Erythroblast (primary cell): ENCODE results near the gene PDE2A.

Experiments
- DNase-seq, 2 experiments: peaks; one replicate each; lab custom pipeline; 2025; lab: John Stamatoyannopoulos, UW
- GATA1 ChIP-seq: IDR thresholded peaks from 2 replicates; pipeline ENCODE4 v1.6.1; 2011; ENCODE audit warnings: low read depth, mild to moderate bottlenecking, control low read depth, low read length, moderate library complexity
- POLR2A ChIP-seq: IDR thresholded peaks from 2 replicates; pipeline ENCODE4 v1.6.1; 2011; ENCODE audit warnings: mild to moderate bottlenecking, low read length

Gene PDE2A

GRCh38 chr11:72671152-72672099, 2.8 kb downstream of the PDE2A start:
- no peak for DNase-seq
- no peak for TF ChIP-seq POLR2A
- no peak for TF ChIP-seq GATA1

GRCh38 chr11:72670041-72670440, 4.2 kb downstream of the PDE2A start:
- no peak for DNase-seq
- TF ChIP-seq POLR2A, result no peak
- TF ChIP-seq GATA1, result no peak

- TF ChIP-seq POLR2A (no peak), GATA1 (no peak)
- no peak for DNase-seq
These were observed 4.7 kb downstream of the PDE2A start for GRCh38 chr11:72669527-72669926.

- TF ChIP-seq GATA1 (no peak), POLR2A (no peak)
- no peak for DNase-seq
These were observed 5.4 kb downstream of the PDE2A start for GRCh38 chr11:72668629-72669347.

- TF ChIP-seq POLR2A (no peak), GATA1 (no peak)
- DNase-seq, result no peak
These were observed 8.2 kb downstream of the PDE2A start for GRCh38 chr11:72665911-72666472.

- DNase-seq, result no peak
- TF ChIP-seq GATA1 (no peak), POLR2A (no peak)
These were observed 12.2 kb downstream of the PDE2A start for GRCh38 chr11:72662036-72662435.

GRCh38 chr11:72661486-72661885, 12.7 kb downstream of the PDE2A start:
- DNase-seq, result no peak
- TF ChIP-seq POLR2A (no peak), GATA1 (no peak)

- TF ChIP-seq GATA1, result no peak
- no peak for TF ChIP-seq POLR2A
- no peak for DNase-seq
These were observed 15.1 kb downstream of the PDE2A start for GRCh38 chr11:72658989-72659640.

GRCh38 chr11:72657411-72658100, 16.7 kb downstream of the PDE2A start:
- TF ChIP-seq GATA1 (no peak), POLR2A (no peak)
- no peak for DNase-seq

GRCh38 chr11:72655896-72656464, 18.2 kb downstream of the PDE2A start:
- TF ChIP-seq POLR2A (no peak), GATA1 (no peak)
- DNase-seq, result no peak

GRCh38 chr11:72655014-72655413, 19.2 kb downstream of the PDE2A start:
- DNase-seq, result no peak

GRCh38 chr11:72653649-72654048, 20.6 kb downstream of the PDE2A start:
- no peak for TF ChIP-seq POLR2A
- no peak for DNase-seq

More at GRCh38 chr11:72655014-72655413, 19.2 kb downstream of the PDE2A start:
- TF ChIP-seq POLR2A (no peak), GATA1 (no peak)
